ENCODE measurements around the gene SH3RF3. TPM values are rescaled to one million over a fixed set of nuclear protein-coding genes. Genes with fewer than 3 reads are reported as not detected.
"Not testable (repeated sequence)": the region's sequence is repeated elsewhere in the genome, so short reads cannot be mapped to it uniquely, and the experiment has no call there.

The SH3RF3 gene
- total RNA-seq, 2 donors from 2014 or later = 1.3 to 2.7 TPM

GRCh38 chr2:109148991-109149645, 20.1 kb downstream of the SH3RF3 start:
- intact Hi-C loops (cut with DNase I, micrococcal nuclease) = no loop called here
- DNase-seq (no peak), ATAC-seq (no peak)

DNA sequence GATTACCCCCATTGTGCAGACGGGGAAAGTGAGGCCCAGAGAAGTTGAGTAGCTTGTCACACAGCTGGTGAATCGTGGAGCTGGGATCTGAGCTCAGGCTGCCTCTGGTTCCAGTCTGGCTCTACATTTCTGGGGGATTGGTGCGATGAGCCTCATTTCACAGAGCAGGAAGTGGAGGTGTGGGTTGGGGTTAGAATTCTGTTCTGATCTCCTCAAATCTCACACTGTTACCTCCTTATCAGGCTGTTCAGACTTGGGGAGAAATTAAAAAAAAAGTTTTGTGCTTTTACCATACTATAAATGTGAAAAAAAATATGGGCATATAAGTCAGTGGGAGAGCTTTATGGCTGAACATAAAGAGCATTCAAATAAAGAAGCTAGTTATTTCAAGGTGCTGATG, 21.6 kb downstream of the SH3RF3 start:
- intact Hi-C loops (cut with DNase I, micrococcal nuclease) = no loop called here
- no peak for DNase-seq
- ATAC-seq = no peak

- DNase-seq (no peak), ATAC-seq (no peak)
- intact Hi-C loops (cut with DNase I, micrococcal nuclease) = no loop called here
These were observed 22.5 kb downstream of the SH3RF3 start for GRCh38 chr2:109151519-109151918.

- intact Hi-C loops (cut with DNase I, micrococcal nuclease) = no loop called here
- DNase-seq (no peak), ATAC-seq (no peak)
These were observed 24.2 kb downstream of the SH3RF3 start for GRCh38 chr2:109153005-109153784.

- intact Hi-C loops (cut with DNase I, micrococcal nuclease) = no loop called here
These were observed 24.8 kb downstream of the SH3RF3 start for GRCh38 chr2:109153807-109154206.

DNA sequence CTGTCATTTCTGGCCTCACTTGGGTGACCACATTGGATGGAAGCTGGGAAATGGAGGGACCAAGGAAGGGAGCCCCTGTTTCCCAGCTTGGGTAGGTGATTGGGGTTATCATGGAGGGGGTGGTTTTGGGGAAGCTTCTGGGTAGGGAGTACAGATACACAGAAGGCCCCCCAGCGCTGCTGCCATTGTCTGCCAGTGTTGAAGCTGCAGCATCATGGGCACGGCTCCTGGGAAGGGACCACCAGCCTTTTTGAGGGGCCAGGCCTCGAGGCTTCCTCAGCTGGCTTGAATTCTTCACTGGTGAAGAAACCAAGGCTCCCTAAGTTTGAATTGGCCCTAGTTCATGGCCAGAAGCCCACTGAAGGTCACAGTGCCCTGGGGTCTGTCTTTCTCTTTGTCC, 25.2 kb downstream of the SH3RF3 start:
- DNase-seq = no peak

More at GRCh38 chr2:109153807-109154206, 24.8 kb downstream of the SH3RF3 start:
- DNase-seq (no peak), ATAC-seq (no peak)

DNA sequence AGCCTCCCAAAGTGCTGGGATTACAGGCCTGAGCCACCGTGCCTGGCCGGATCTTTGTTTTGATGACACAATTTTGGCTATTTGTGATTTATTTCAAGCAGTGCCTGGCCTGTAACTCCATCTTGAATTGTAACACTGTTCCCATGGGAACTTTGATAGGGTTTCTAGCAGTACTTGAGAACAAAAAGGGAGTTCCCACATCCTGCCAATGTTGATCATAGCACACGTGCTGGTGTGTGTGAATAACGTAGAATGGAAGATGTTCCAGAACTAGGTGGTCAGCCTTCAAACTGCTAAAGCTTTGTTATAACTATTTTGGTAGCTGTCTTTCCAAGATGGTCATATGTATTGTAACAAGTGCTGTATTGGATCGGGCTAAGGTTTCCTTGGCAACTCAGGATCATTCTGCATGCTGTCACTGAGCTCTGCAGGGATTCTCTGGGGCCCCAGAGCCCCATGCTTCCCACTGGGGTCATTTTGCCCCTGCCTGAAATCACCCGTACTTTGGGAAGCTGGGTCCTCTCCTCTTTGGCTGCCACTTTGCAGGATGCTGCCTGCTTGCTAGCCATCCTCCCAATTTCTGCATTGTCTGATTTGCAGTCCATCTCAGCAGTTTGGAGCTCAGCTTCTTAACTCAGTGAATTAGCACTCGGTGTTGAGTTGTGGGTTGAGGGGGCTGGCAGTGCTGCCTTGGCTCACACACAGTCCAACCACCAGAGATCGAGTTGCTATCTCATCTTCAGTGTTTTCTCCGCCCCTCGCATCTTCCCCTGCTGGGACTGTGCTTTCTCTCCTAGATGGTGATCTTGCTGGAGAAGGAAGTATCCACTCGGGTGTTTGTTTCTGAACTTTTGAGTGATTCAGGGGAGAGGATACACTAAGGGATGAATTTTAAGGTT, 26.8 kb downstream of the SH3RF3 start:
- DNase-seq (no peak), ATAC-seq (no peak)
- intact Hi-C loops (cut with DNase I, micrococcal nuclease) = no loop called here

More for the DNA sequence above, 25.2 kb downstream of the SH3RF3 start:
- intact Hi-C loops (cut with DNase I, micrococcal nuclease) = no loop called here
- no peak for ATAC-seq

DNA sequence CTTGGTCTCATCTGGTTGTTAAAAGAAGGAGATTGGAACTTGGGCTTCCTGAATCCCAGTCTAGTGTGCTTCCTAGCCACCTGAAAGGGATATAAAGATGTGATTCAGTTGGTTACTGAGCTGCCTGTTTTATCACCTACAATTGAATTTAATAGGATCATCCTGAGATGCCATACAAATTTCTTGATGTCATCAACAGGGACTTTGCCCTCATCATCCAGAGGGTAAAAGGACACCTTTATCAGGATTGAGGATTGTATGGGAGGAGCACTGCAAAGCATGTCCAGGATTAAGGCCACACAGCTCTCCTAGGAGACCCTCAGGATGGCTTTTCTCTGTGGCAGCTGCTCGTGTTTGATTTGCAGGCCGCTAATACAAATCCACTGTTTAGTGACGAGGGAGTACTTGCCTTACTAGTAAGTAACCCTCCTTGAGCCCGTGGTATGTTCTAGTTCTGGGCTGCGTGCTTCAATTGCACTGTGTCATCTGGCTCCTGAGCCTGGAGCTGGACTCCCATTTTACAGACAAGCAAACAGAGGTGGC, 28.6 kb downstream of the SH3RF3 start:
- ATAC-seq = peak; percentile 91

DNA sequence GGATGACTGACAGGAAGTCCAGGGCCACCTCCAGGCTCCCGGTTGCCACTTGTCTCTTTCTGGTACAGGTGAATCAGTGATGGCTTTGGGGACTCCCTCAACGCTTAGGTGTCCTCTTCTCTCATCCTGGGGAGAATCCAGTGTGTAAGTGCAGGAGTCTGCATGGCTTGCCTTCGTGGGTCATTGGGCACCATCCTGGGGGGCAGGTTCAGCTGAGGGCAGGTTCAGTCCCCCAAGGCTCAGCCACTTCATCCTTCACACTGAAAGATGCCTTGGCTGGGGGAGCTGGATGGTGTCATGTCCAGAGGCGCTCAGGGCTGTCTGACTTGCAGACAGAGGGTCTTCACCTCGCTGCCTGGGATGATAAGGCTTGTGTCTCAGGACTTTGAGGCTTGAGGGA, 29.2 kb downstream of the SH3RF3 start:
- ATAC-seq (no peak), DNase-seq (no peak)
- intact Hi-C loops (cut with DNase I, micrococcal nuclease) = no loop called here

More for the DNA sequence above, 28.6 kb downstream of the SH3RF3 start:
- intact Hi-C loops (cut with DNase I, micrococcal nuclease) = no loop called here
- no peak for DNase-seq

DNA sequence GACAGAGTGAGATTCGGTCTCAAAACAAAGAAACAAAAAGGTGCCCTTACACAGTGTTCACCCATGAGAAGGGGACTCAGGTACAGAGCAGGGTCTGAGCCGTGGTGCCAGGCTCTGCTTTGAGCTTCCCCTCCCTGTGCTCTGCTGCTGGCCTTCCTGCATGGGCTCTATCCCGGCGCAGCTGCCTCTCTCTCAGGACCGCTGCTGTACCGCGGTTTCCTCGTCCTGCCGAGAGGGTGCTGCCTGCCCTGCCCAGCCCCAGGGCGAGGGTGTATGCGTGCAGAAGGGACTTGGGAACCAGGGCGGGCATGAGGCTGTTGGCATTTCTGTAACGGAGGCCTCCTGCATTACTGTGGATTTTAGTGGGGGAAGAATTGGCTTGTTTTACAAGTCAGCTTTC, 30.1 kb downstream of the SH3RF3 start:
- ATAC-seq = no peak
- no peak for DNase-seq
- intact Hi-C loops (cut with DNase I, micrococcal nuclease) = no loop called here

DNA sequence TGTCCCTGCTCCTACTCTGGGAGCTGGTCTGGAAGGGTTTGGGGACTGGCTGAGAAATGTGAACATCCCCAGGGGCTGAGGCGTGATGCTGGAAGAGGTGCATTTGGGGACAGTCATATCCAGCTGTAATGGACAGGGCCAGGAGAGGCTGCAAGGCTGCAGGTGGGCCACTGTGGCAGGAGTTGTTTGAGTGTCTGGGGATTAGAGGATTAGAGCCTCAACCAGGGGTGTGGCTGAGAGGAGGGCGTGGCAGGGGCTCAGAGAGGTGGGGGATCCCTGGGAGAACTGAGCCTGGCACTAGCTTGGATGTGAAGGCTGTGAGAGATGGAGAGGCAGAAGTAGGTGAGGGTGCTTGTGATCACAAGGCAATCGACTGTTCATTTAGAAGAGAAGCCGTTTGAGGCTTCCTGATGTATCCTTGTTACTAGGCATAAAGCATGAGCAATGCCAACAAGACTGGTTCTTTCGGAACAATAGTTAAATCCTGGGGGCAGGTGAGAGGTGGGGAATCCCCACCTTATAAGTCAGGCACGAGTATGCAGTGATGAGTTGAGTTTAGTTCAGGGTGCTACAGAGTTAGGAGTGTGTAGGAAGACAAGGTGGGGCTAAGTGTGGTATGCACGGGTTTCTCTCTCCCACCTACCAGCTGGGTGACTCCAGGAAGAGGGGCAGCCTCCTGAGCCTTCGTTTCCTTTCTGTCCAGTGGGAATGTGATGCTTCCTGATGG, 31.9 kb downstream of the SH3RF3 start:
- intact Hi-C loops (cut with DNase I, micrococcal nuclease) = no loop called here
- ATAC-seq (no peak), DNase-seq (no peak)

GRCh38 chr2:109162367-109162766, 33.4 kb downstream of the SH3RF3 start:
- not testable (repeated sequence) for ATAC-seq, DNase-seq

GRCh38 chr2:109162999-109163398, 34.0 kb downstream of the SH3RF3 start:
- no peak for DNase-seq
- intact Hi-C loops (cut with DNase I, micrococcal nuclease) = no loop called here
- ATAC-seq = no peak

More at GRCh38 chr2:109162367-109162766, 33.4 kb downstream of the SH3RF3 start:
- intact Hi-C loops (cut with DNase I, micrococcal nuclease) = not testable (repeated sequence)

DNA sequence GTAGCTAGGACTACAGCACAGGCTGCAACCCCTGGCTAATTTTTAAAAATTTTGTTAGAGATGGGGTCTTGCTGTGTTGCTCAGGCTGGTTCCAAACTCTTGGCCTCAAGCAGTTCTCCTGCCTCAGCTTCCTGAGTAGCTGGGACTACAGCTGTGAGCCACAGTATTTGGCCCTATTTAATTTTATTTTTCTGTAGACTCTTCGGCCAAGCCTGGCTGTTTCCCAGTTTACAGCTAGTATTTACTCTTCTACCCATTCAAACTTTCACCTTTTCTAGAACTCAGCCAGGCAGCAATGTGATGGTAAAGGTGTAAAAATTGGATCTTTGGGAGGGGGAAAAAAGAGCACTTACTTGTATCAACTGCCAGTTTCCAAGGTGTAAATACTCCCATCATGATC, 35.3 kb downstream of the SH3RF3 start:
- DNase-seq (no peak), ATAC-seq (no peak)
- intact Hi-C loops (cut with DNase I, micrococcal nuclease) = no loop called here

DNA sequence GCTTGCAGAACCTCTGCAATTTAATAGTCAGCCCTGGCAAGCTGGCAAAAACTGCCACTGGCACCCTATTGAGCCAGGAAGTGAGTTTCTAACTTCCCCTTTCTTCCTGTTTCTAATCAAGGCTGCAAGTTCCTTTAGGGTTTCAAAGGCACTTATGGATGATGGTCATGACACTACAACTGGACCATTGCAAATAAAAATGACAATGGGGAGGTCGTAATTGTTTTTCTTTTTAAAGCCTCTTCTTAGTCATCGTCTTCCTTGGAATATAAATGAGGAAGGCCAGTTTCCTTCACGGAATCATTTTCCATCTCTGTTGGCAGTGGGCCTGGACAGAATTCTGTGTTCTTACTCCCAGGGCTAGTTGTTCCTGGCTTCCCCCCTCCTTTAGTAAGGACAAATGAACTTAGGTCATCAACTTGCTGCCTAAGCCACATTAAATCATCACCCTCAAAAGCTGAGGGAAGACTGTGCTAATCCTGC, 35.8 kb downstream of the SH3RF3 start:
- intact Hi-C loops (cut with DNase I, micrococcal nuclease) = no loop called here

GRCh38 chr2:109166811-109167210, 37.8 kb downstream of the SH3RF3 start:
- DNase-seq (no peak), ATAC-seq (no peak)
- intact Hi-C loops (cut with DNase I, micrococcal nuclease) = no loop called here

More for the DNA sequence above, 35.8 kb downstream of the SH3RF3 start:
- no peak for ATAC-seq
- DNase-seq = peak in 1 of 2 donors; percentile 44

GRCh38 chr2:109168086-109168485, 39.1 kb downstream of the SH3RF3 start:
- intact Hi-C loops (cut with DNase I, micrococcal nuclease) = no loop called here
- DNase-seq (no peak), ATAC-seq (no peak)

- intact Hi-C loops (cut with DNase I, micrococcal nuclease) = no loop called here
- DNase-seq = no peak
- ATAC-seq = no peak
These were observed 39.7 kb downstream of the SH3RF3 start for GRCh38 chr2:109168716-109169115.

Measured in left colon (tissue), 2 donors.